Mesenchymal stem cell (in vitro differentiated cells and primary cell): Measurements from ENCODE around the gene FRG2. TPM values are rescaled to one million over a fixed set of nuclear protein-coding genes. Genes with fewer than 3 reads are reported as not detected.
"Not testable (repeated sequence)": the region's sequence is repeated elsewhere in the genome, so short reads cannot be mapped to it uniquely, and the experiment has no call there.

Experiments used
- DNase-seq: peaks from one replicate; pipeline ENCODE4 v3.0.0-alpha.2; 2013
- H2AFZ ChIP-seq: one replicate; pipeline ENCODE4 v1.6.1; 2013; ENCODE audit warnings: low read depth, mild to moderate bottlenecking, control low read depth, inconsistent platforms, low read length, moderate library complexity
- H2AK5ac ChIP-seq: 2 replicates; pipeline ENCODE4 v1.6.1; 2013; ENCODE audit warnings: low read length, moderate library complexity, mild to moderate bottlenecking, inconsistent platforms; ENCODE audit not compliant: severe bottlenecking
- H2BK120ac ChIP-seq: one replicate; pipeline ENCODE4 v1.6.1; 2013; ENCODE audit warnings: low read depth, mild to moderate bottlenecking, inconsistent platforms, low read length, moderate library complexity
- H2BK12ac ChIP-seq, 2 experiments: one replicate each; pipeline ENCODE4 v1.6.1; 2013; ENCODE audit warnings: inconsistent platforms in 2 of 2, low read length in 2 of 2, mild to moderate bottlenecking in 2 of 2, moderate library complexity in 2 of 2, control low read depth in 1 of 2
- H2BK15ac ChIP-seq: one replicate; pipeline ENCODE4 v1.6.1; 2013; ENCODE audit warnings: mild to moderate bottlenecking, low read depth, inconsistent platforms; ENCODE audit not compliant: poor library complexity, severe bottlenecking
- H2BK5ac ChIP-seq: 2 replicates; pipeline ENCODE4 v1.6.1; 2013; ENCODE audit warnings: low read depth, mild to moderate bottlenecking, low read length, control low read depth, inconsistent platforms; ENCODE audit not compliant: poor library complexity, severe bottlenecking
- H3K14ac ChIP-seq, 2 experiments: one replicate each; pipeline ENCODE4 v1.6.1; 2013; ENCODE audit warnings: inconsistent platforms in 2 of 2, low read length in 2 of 2, control low read depth in 1 of 2, mild to moderate bottlenecking in 1 of 2, moderate library complexity in 1 of 2
- H3K18ac ChIP-seq, 2 experiments: one replicate each; pipeline ENCODE4 v1.6.1; 2013; ENCODE audit warnings: inconsistent platforms in 2 of 2, low read length in 2 of 2, control low read depth in 1 of 2, low read depth in 1 of 2, mild to moderate bottlenecking in 1 of 2
- H3K23ac ChIP-seq, 2 experiments: one replicate each; pipeline ENCODE4 v1.6.1; 2013; ENCODE audit warnings: inconsistent platforms in 2 of 2, low read length in 2 of 2, mild to moderate bottlenecking in 2 of 2, moderate library complexity in 2 of 2, control low read depth in 1 of 2
- H3K27ac ChIP-seq: 2 replicates; pipeline ENCODE4 v1.5.1; 2013; ENCODE audit warnings: mild to moderate bottlenecking, moderate library complexity, low read length, control low read depth, inconsistent platforms; ENCODE audit not compliant: poor library complexity, severe bottlenecking
- H3K27me3 ChIP-seq, 2 experiments: 2 replicates each; pipeline versions ENCODE4 v1.6.1 to v1.7.0; 2013; ENCODE audit warnings: low read length in 2 of 2, mild to moderate bottlenecking in 2 of 2, moderate library complexity in 2 of 2, control low read depth in 1 of 2, inconsistent platforms in 1 of 2; ENCODE audit not compliant: control insufficient read depth in 1 of 2, insufficient read depth in 1 of 2
- H3K36me3 ChIP-seq, 2 experiments: 2 replicates each; pipeline versions ENCODE4 v1.6.1 to v1.7.0; 2013; ENCODE audit warnings: low read length in 2 of 2, control low read depth in 1 of 2, inconsistent platforms in 1 of 2, low read depth in 1 of 2, mild to moderate bottlenecking in 1 of 2; ENCODE audit not compliant: insufficient read depth in 2 of 2, control insufficient read depth in 1 of 2
- H3K4ac ChIP-seq, 2 experiments: one replicate each; pipeline ENCODE4 v1.6.1; 2013; ENCODE audit warnings: inconsistent platforms in 2 of 2, low read length in 2 of 2, mild to moderate bottlenecking in 2 of 2, moderate library complexity in 2 of 2, control low read depth in 1 of 2, low read depth in 1 of 2
- H3K4me1 ChIP-seq: 2 replicates; pipeline ENCODE4 v1.6.1; 2013; ENCODE audit warnings: low read depth, low read length, control low read depth; ENCODE audit not compliant: control insufficient read depth, insufficient read depth
- H3K4me2 ChIP-seq: 2 replicates; pipeline ENCODE4 v1.6.1; 2013; ENCODE audit warnings: low read length, mild to moderate bottlenecking, inconsistent platforms; ENCODE audit not compliant: poor library complexity, severe bottlenecking
- H3K4me3 ChIP-seq, 2 experiments: 2 replicates each; pipeline versions ENCODE4 v1.5.1 to v1.7.0; 2013; ENCODE audit warnings: low read length in 2 of 2, mild to moderate bottlenecking in 2 of 2, control low read depth in 1 of 2, low read depth in 1 of 2; ENCODE audit not compliant: insufficient read depth in 1 of 2
- H3K79me1 ChIP-seq: replicated peaks from 2 replicates; pipeline ENCODE4 v1.6.1; 2013; ENCODE audit warnings: mild to moderate bottlenecking, control low read depth, low read length, inconsistent platforms; ENCODE audit not compliant: poor library complexity, severe bottlenecking
- H3K9ac ChIP-seq: 2 replicates; pipeline ENCODE4 v1.7.0; 2013; ENCODE audit warnings: mild to moderate bottlenecking, low read length, moderate library complexity
- H3K9me3 ChIP-seq: 2 replicates; pipeline ENCODE4 v1.7.0; 2013; ENCODE audit warnings: mild to moderate bottlenecking, low read length; ENCODE audit not compliant: control insufficient read depth
- H4K8ac ChIP-seq: one replicate; pipeline ENCODE4 v1.6.1; 2013; ENCODE audit warnings: inconsistent platforms, mild to moderate bottlenecking, low read length, moderate library complexity
- H4K91ac ChIP-seq: one replicate; pipeline ENCODE4 v1.6.1; 2013; ENCODE audit warnings: mild to moderate bottlenecking, low read length, inconsistent platforms
- WGBS: methylation state at CpG from one replicate; pipeline ENCODE4 v1.1.7; 2013; ENCODE audit warnings: mixed read lengths; 5-methylcytosine and 5-hydroxymethylcytosine counted together
- polyA plus RNA-seq, 2 experiments: library from polyadenylated mRNA; stranded (reverse); fragments of 200-250 nt; gene quantifications; one replicate each; pipeline ENCODE4 v1.2.3, GENCODE V29; 2013

Gene FRG2
- not detected for polyA plus RNA-seq (2013, experiment 1 of 2)
- not detected for polyA plus RNA-seq (2013, experiment 2 of 2)

GRCh38 chr4:190027156-190027555 is at the start of gene FRG2:
TSS of gene FRG2 (minus strand) at chr4:190027256. CDS start at chr4:190027204, 52 bp downstream.
- H2BK5ac ChIP-seq, H3K14ac ChIP-seq, H3K23ac ChIP-seq, H4K91ac ChIP-seq, H3K4ac ChIP-seq, H2AK5ac ChIP-seq, H3K9ac ChIP-seq, H3K36me3 ChIP-seq, H3K4me2 ChIP-seq, H3K4me3 ChIP-seq, H2BK12ac ChIP-seq, DNase-seq, H3K27ac ChIP-seq, H3K18ac ChIP-seq, H3K9me3 ChIP-seq, H3K27me3 ChIP-seq, H3K79me1 ChIP-seq, H4K8ac ChIP-seq, H2AFZ ChIP-seq, H2BK120ac ChIP-seq, H2BK15ac ChIP-seq, H3K4me1 ChIP-seq: not testable (repeated sequence)
- WGBS = no CpG with 5 or more reads among the region's 10 CpGs

GRCh38 chr4:190068351-190068750 is 41.3 kb upstream of the FRG2 start:
- H3K4me3 ChIP-seq, H3K27me3 ChIP-seq, H3K18ac ChIP-seq, H3K27ac ChIP-seq, H3K4me1 ChIP-seq, H4K91ac ChIP-seq, H2BK15ac ChIP-seq, H2BK120ac ChIP-seq, H2AFZ ChIP-seq, H3K79me1 ChIP-seq, H2AK5ac ChIP-seq, H3K14ac ChIP-seq, H4K8ac ChIP-seq, H3K36me3 ChIP-seq, H3K23ac ChIP-seq, H3K9ac ChIP-seq, H2BK5ac ChIP-seq, H2BK12ac ChIP-seq, H3K4ac ChIP-seq, H3K4me2 ChIP-seq, H3K9me3 ChIP-seq, DNase-seq: not testable (repeated sequence)
- WGBS = 76% methylated on average over 32 of the region's 45 CpGs

- H3K18ac ChIP-seq, H3K79me1 ChIP-seq, H2BK120ac ChIP-seq, H3K4me1 ChIP-seq, H3K14ac ChIP-seq, H2BK15ac ChIP-seq, H3K4me3 ChIP-seq, H3K27ac ChIP-seq, H2AK5ac ChIP-seq, H3K9me3 ChIP-seq, H2AFZ ChIP-seq, H2BK5ac ChIP-seq, H3K27me3 ChIP-seq, H3K36me3 ChIP-seq, H3K4me2 ChIP-seq, H4K8ac ChIP-seq, H3K9ac ChIP-seq, H3K23ac ChIP-seq, H2BK12ac ChIP-seq, H3K4ac ChIP-seq, H4K91ac ChIP-seq, DNase-seq: not testable (repeated sequence)
- 73% methylated on average over 3 of the region's 3 CpGs for WGBS
Observed at GRCh38 chr4:190064805-190065204, 37.7 kb upstream of the FRG2 start.

- not testable (repeated sequence) for H3K27ac ChIP-seq, H2BK5ac ChIP-seq, H3K79me1 ChIP-seq, H2BK120ac ChIP-seq, H3K4ac ChIP-seq, H3K9ac ChIP-seq, H4K91ac ChIP-seq, H2AK5ac ChIP-seq, H2BK12ac ChIP-seq, H3K36me3 ChIP-seq, H2BK15ac ChIP-seq, H3K27me3 ChIP-seq, H2AFZ ChIP-seq, H3K4me3 ChIP-seq, H3K23ac ChIP-seq, H3K14ac ChIP-seq, H3K4me2 ChIP-seq, H4K8ac ChIP-seq, DNase-seq, H3K9me3 ChIP-seq, H3K18ac ChIP-seq, H3K4me1 ChIP-seq
- no CpG with 5 or more reads among the region's 2 CpGs for WGBS
Observed at GRCh38 chr4:190064342-190064741, 37.3 kb upstream of the FRG2 start, which contains the start of gene DBET. TSS of gene DBET (plus strand) at chr4:190064502.
